Myocyte (in vitro differentiated cells): Measurements from ENCODE around the gene WWOX. TPM values are rescaled to one million over a fixed set of nuclear protein-coding genes. Genes with fewer than 3 reads are reported as not detected.
A peak's percentile ranks its signal among the peaks of the same experiment; 100 is the strongest.
"Not testable (repeated sequence)": the region's sequence is repeated elsewhere in the genome, so short reads cannot be mapped to it uniquely, and the experiment has no call there.

ENCODE experiments used
- DNase-seq: peaks from one replicate; pipeline ENCODE4 v3.0.0-alpha.2; 2012; ENCODE audit warnings: low read depth
- total RNA-seq: library from RNA; depleted of rRNA; stranded (reverse); fragments of >200 nt; gene quantifications from 2 replicates; pipeline ENCODE4 v1.2.3, GENCODE V29; 2014

WWOX gene
- total RNA-seq, 1 donor from 2014 or later: 12.5 TPM

DNA sequence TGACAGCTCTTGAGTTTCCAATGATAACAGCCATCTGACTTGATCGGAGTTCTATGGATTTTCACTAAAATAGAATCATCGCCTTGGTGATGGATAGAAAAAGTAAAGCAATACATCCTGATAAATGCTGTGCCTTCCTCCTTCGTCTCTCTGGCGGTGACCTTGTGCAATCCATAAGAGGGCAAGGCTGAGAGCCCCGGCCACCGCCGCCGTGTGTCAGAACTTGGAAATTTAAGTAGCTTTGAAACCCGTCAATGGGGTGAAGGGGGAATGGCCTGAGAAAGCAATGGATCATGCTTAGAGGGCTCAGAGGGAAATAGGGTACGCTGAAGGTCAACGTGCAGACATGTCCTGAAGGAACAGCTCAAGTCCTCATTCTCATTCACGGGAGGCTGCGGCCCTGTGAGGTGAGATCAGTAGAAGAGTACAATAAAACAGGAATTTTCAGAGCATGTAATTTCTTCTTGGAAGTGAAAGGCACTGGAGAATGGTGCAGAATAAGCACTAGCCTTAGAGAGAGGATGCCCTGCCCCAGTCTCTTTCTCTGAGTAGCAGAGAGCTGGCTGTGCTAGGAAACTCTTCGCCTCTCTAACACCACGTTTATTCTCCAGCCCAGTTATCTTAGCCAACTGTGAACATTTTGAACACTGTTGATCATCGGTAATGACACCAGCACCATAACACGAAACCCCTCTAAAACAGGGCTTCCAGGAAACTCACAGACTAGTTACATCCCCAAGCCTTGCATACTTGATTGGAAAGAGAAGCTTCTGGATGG, 573.5 kb downstream of the WWOX start:
- DNase-seq: no peak

DNA sequence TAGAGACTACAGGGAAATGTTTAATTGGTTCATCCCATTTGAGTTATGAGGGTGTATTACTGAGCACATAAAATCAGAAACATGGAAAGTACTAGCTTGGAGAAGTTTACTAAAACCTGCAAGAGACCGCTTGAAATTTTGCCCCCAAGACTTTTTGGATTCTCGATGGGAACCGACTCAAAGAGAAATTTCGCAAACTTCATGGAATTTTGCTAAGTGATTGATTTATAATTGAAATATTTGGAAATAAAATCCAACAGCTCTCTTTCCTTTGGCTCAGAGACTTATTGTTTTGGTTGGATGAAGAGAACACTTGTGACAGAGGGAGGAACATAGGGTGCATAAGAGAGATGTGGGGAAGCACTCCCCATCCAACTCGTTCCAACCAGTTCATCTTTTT, 574.4 kb downstream of the WWOX start:
- DNase-seq: no peak

- DNase-seq: no peak
Observed at GRCh38 chr16:78675312-78675711, 575.9 kb downstream of the WWOX start.

DNA sequence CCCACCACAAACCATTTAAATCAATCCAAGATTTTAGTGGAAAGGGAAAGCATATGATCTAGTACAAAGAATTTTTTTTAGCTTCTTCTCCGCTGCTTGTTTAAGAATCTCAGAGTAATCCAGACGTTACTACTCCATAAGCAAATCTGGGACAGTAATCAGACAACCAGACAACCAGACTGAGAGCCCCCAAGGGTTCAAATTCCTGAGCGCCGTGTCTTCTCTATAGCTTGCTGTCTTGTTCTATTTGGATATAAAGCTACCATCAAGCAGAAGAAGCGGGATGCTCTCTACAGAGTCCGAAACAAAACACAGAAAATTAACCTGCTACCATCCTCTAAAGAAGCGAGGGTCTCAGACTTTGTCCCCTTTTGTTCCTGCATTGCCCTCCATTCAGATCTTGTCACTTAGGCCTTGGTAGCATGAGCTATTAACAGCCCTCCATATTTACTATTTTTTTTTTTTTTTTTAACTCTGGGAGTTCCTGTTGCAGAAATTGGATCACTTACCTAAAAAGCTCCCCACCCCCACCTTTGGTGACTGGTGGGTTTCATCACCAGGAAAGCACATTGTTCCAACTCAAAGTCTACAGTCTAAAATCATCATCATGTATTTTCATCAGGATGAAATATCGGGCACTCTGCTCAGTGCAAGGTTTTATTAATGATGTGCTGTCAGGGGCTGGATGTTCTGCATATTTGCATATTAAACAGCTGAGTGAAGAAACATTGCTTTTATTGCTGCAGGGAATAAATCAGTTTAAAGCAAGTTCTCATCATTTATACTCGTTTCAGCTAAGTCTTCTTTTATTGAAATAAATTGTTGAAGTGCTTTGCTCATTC, 576.7 kb downstream of the WWOX start:
- DNase-seq: no peak

DNA sequence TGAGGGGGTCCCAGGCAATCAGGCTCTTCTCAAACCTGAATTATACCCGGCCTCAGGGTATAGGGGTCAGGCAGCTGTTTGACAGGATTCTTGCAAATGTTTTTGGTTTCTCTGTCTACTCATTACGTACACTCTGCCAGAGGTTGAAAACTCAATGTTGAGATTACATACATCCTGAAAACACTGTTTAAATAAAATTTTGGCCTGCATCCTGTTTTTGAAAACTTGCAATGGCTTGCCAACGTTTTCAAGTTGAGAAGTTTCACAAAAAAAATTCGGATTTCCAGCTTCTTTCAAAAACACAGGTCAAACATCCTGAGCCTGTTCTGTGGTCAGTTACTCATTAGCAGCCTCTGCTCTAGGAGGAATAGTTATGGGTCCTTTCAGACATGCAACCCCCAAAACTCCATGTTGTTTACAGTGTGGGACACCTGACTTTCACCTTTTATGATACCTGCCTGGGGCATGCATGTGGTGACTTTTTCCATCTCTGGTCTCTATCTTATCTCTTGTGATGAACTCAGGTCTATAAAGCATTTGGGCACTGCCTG, 577.8 kb downstream of the WWOX start:
- no peak for DNase-seq

DNA sequence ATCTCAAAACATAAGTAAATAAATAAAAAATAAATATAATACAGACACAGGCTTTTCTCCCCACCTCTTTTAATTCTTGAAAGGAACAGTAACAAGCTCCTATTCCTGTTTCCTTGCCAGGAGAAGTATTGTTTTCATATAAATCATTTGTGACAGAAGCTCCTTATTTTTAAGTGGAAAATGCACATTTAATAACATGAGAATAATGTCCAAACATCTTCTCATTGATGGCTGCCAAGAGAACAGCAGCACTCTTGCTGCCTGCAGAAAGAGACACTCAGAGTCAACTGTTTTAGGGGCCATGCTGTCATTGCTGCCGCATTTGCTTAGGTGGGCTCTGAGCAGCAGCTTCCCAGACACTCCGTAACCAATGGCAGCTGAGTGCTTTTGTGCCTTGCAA, 580.1 kb downstream of the WWOX start:
- DNase-seq: no peak

DNA sequence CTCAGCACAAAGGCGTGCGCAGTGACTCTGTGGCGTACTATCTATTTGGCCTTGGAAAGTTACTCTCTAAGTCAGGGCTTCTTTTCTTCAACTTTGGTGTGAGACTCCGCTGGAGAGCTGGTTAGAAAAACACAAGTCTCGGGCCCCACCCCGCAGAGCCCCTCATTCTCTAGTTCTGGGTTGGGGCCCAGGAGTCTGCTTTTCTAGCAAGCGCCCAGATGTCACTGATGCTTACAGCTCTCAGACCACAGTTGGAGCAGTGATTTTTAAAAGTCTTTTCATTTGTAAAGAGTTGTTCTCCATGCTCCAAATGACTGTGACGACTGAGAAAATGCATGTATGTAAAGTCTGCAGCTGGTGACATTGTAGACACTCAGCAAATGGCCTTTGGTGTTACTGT, 582.3 kb downstream of the WWOX start:
- no peak for DNase-seq

- peak; percentile 99 for DNase-seq
Observed at GRCh38 chr16:78684030-78684611, 584.7 kb downstream of the WWOX start.

DNA sequence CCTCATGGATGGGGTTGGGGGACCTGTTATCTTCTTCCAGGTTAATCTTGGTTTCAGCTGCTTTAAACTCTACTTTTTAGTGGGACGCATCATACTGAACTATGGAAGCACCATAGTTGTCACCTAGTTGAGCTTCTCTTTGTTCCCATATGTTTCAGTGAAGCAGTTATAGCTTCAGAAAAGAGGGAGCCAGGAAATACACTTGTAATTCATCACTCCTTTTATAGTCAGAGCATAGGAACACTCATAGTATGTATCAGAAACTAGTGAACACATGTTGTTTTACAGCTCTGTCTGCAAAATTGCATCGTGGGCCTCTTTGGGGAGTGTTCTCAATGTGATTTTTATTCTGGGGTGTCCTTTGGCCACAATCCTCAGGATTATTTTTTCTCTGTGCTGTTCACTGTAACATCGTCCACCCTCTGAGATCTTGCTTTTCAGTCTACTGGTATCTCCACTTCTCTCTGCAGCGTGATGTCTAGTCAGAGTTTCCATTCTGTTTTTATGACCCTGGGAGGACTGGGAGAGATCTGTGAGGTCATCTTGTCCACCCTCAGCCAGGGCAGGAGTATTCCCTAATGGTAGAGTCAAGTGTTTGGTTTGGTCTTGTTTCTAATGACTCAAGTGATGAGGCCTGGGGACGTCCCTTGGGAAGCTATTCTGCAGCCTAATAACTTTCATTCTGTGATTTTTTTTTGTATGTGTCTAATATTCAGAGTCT, 585.4 kb downstream of the WWOX start:
- peak; percentile 79 for DNase-seq

DNA sequence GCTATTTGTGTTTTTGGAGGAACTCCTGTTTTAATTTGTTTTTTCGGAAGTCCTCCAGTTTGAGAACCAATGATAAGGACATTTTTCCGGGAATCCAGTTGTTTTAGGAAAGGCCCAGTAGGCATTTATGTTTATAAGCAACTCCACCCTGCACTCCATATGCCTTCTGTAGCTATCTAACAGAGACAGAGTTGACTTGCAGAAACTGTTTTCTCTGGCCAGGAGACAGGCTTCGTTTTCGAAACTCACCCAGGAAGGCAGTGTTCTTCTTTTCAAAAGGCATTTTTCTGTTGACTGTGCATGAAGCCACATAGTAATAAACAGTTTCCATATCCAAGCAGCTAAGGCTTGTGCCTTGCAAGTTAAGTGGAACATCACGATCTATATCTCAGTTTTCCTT, 587.1 kb downstream of the WWOX start:
- no peak for DNase-seq

DNA sequence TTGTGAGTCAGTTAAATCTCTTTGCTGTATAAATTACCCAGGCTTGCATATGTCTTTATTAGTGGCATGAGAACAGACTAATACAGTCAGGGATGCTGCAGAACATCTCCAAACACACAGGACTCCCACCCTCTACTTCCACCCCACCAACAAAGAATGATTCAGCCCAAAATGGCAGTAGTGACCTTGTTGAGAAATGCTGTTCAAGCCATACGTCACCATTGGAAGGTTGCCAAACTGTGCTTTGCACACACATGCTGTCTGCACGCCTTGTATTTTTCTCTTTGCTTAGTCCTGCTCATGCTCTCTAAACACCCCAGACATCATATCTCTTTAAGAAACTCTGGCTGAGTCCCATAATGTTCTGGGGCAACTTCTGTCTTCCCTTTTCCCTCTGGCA, 589.6 kb downstream of the WWOX start:
- no peak for DNase-seq

DNA sequence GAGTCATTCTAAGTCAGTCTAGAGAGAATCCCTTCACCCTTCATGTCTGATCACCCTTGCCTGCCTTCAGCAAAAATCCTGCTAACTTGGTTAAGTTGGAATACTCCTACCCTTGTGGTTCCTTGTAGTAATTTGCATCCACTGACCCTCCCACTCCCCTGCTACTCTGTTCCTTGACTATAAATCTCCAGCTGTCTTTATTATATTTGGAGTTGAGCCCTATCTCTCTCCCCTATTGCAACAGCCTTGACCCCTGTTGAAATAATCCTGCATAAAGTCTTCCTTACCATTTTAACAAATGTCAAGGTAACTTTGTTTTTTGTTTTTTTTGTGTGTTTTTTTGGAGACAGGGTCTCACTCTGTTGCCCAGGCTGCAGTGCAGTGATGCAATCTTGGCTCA, 590.1 kb downstream of the WWOX start:
- DNase-seq: no peak

DNA sequence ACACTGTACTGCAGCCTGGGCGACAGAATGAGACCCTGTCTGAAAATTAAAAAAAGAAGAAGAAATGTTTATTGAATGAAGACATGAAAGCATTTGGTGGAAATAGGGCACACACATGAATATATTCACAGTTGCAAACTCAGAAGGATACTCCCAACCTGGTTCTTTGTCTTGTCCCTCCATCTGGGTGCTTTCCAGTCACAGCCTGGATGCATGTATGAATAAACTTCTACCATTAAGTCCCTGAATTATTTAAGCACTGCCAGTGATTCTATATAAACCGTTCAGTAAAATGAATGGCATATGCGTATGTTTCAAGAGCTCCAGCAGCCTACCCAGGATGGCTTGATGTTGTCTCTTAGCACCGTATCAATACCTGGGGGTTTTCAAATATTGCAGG, 591.1 kb downstream of the WWOX start:
- no peak for DNase-seq

GRCh38 chr16:78691746-78692145, 592.3 kb downstream of the WWOX start:
- DNase-seq: not testable (repeated sequence)

DNA sequence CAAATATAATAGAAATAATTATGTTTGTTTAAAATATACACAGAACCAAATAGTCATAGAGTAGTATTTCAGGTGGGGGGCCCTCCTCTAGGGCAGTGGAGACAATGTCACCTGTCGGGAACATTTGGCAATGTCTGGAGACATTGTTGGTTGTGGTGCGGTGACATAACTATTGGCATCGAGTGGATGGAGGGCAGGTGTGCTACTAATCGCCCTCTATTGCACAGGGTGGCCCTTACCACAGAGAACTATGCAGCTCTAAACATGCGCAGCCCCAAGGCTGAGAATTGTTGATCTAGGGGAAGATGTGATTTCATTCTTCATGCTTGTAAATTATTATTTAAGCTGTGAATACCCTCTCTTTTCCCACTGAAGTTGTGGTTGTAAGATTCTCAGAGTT, 594.0 kb downstream of the WWOX start:
- DNase-seq: peak; percentile 48

DNA sequence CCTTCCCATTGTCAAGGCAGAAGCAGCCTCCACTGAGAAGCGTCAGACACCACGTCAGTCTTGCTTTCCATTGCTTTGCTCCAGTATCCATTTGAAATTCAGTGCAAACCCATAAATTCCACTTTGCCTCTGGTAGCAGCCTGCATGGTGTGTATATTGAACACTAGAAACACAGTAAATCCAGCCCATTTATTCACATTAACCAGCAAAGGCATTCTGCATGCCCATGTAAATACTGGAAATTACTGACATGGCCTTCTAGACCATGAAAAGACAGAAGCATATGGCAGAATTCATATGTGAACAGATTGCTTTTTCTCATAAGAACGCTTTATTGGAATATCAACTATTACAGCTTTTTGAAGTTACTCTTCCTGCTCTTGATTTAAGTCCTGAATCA, 595.0 kb downstream of the WWOX start:
- no peak for DNase-seq

GRCh38 chr16:78695391-78695790, 595.9 kb downstream of the WWOX start:
- no peak for DNase-seq

DNA sequence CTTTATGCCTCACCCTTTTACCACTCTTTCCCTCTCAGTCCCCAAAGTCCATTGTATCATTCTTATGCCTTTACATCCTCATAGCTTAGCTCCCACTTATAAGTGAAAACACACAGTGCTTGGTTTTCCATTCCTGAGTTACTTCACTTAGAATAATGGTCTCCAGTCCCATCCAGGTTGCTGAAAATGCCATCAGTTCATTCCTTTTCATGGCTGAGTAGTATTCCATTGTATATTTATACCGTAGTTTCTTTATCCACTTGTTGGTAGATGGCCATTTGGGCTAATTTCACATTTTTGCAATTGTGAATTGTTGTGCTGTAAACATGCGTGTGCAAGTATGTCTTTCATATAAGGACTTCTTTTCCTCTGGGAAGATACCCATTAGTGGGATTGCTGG, 597.3 kb downstream of the WWOX start:
- no peak for DNase-seq

GRCh38 chr16:78697426-78697825, 598.0 kb downstream of the WWOX start:
- DNase-seq: no peak

DNA sequence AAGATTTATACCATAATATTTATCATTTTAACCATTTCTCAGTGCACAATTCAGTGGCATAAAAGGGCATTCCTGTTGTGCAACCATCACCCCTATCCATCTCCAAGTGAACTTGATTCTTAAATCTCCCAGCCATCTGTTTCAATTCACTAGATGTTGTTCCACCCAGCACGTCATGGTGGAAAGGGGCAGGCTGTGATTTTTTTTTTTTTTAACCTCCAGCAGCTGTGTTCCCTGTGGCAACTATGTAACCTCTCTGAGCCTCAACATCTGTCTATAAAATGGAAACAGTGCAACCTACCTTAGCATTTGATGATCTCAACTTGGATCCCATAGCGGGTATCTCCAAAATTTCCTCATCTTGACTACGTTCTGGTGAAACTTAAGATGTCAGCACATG, 604.5 kb downstream of the WWOX start:
- DNase-seq: peak; percentile 17

GRCh38 chr16:78704416-78704815, 605.0 kb downstream of the WWOX start:
- DNase-seq: no peak
